ENCODE data around the gene ZBTB47. TPM values are rescaled to one million over a fixed set of nuclear protein-coding genes. Genes with fewer than 3 reads are reported as not detected.

ZBTB47 gene
- 20.5 TPM for total RNA-seq (ENCODE audit: unreplicated experiment)
- long read RNA-seq, result 0 reads

- Mint-ChIP-seq H3K27me3 (ENCODE audit: unreplicated experiment) (peaks cover 23% of the 10 kb centered on the region), H3K36me3 (ENCODE audit: low read depth, unreplicated experiment) (peaks cover 7% of the 10 kb centered on the region), H3K9me3 (ENCODE audit: unreplicated experiment) (no peaks in the 10 kb centered on the region), H3K4me3 (ENCODE audit: unreplicated experiment) (peak within 1 kb of the TSS; percentile 89), H3K4me1 (ENCODE audit: unreplicated experiment) (peaks cover 34% of the 10 kb centered on the region), H3K27ac (ENCODE audit: unreplicated experiment) (peak within 1 kb of the TSS; percentile 80)
- TF ChIP-seq CTCF (IDR thresholded peaks at IDR 0.05; ENCODE audit: unreplicated experiment), result no peak
- peak; percentile 55 for DNase-seq (ENCODE audit: low spot score)
Observed at GRCh38 chr3:42653560-42654330, at the start of gene ZBTB47. ZBTB47 (plus strand) TSS chr3:42653697; CDS start chr3:42658356, 4,659 bp downstream.

GRCh38 chr3:42605546-42606173, 47.8 kb upstream of the ZBTB47 start:
- H3K36me3 Mint-ChIP-seq (ENCODE audit: low read depth, unreplicated experiment), result peaks cover 16% of the 10 kb centered on the region
- H3K9me3 Mint-ChIP-seq (ENCODE audit: unreplicated experiment), result no peaks in the 10 kb centered on the region
- no peak overlapping the region for H3K27ac Mint-ChIP-seq (ENCODE audit: unreplicated experiment)
- peaks cover 36% of the 10 kb centered on the region for H3K4me1 Mint-ChIP-seq (ENCODE audit: unreplicated experiment)
- no peak overlapping the region for H3K4me3 Mint-ChIP-seq (ENCODE audit: unreplicated experiment)
- H3K27me3 Mint-ChIP-seq (ENCODE audit: unreplicated experiment), result peaks cover 2% of the 10 kb centered on the region
- no peak for DNase-seq (ENCODE audit: low spot score)
- TF ChIP-seq CTCF (IDR thresholded peaks at IDR 0.05; ENCODE audit: unreplicated experiment), result no peak

GRCh38 chr3:42608581-42608980, 44.9 kb upstream of the ZBTB47 start:
- no peaks in the 10 kb centered on the region for H3K9me3 Mint-ChIP-seq (ENCODE audit: unreplicated experiment)
- DNase-seq (ENCODE audit: low spot score), result no peak
- no peak for TF ChIP-seq CTCF (IDR thresholded peaks at IDR 0.05; ENCODE audit: unreplicated experiment)
- H3K4me3 Mint-ChIP-seq (ENCODE audit: unreplicated experiment), result no peak overlapping the region
- H3K27ac Mint-ChIP-seq (ENCODE audit: unreplicated experiment), result no peak overlapping the region
- peaks cover 12% of the 10 kb centered on the region for H3K36me3 Mint-ChIP-seq (ENCODE audit: low read depth, unreplicated experiment)
- peaks cover 43% of the 10 kb centered on the region for H3K4me1 Mint-ChIP-seq (ENCODE audit: unreplicated experiment)
- H3K27me3 Mint-ChIP-seq (ENCODE audit: unreplicated experiment), result no peaks in the 10 kb centered on the region

- peaks cover 41% of the 10 kb centered on the region for H3K4me1 Mint-ChIP-seq (ENCODE audit: unreplicated experiment)
- H3K36me3 Mint-ChIP-seq (ENCODE audit: low read depth, unreplicated experiment), result peaks cover 7% of the 10 kb centered on the region
- TF ChIP-seq CTCF (IDR thresholded peaks at IDR 0.05; ENCODE audit: unreplicated experiment), result no peak
- peak overlapping the region; percentile 74 for H3K27ac Mint-ChIP-seq (ENCODE audit: unreplicated experiment)
- no peaks in the 10 kb centered on the region for H3K9me3 Mint-ChIP-seq (ENCODE audit: unreplicated experiment)
- no peak for DNase-seq (ENCODE audit: low spot score)
- H3K4me3 Mint-ChIP-seq (ENCODE audit: unreplicated experiment), result no peak overlapping the region
- H3K27me3 Mint-ChIP-seq (ENCODE audit: unreplicated experiment), result no peaks in the 10 kb centered on the region
Observed at GRCh38 chr3:42610976-42611375, 42.5 kb upstream of the ZBTB47 start.

- TF ChIP-seq CTCF (IDR thresholded peaks at IDR 0.05; ENCODE audit: unreplicated experiment), result no peak
- H3K36me3 Mint-ChIP-seq (ENCODE audit: low read depth, unreplicated experiment), result peaks cover 5% of the 10 kb centered on the region
- H3K27ac Mint-ChIP-seq (ENCODE audit: unreplicated experiment), result peak overlapping the region; percentile 55
- H3K27me3 Mint-ChIP-seq (ENCODE audit: unreplicated experiment), result no peaks in the 10 kb centered on the region
- no peak for DNase-seq (ENCODE audit: low spot score)
- no peaks in the 10 kb centered on the region for H3K9me3 Mint-ChIP-seq (ENCODE audit: unreplicated experiment)
- no peak overlapping the region for H3K4me3 Mint-ChIP-seq (ENCODE audit: unreplicated experiment)
- H3K4me1 Mint-ChIP-seq (ENCODE audit: unreplicated experiment), result peaks cover 49% of the 10 kb centered on the region
Observed at GRCh38 chr3:42612217-42612616, 41.3 kb upstream of the ZBTB47 start.
